H1 (cell line): Measurements from ENCODE around the gene CGN. TPM values are rescaled to one million over a fixed set of nuclear protein-coding genes. Genes with fewer than 3 reads are reported as not detected.

ENCODE experiments used
- CTCF ChIA-PET: fragments of 300-600 bp; sonication (Branson Sonifier 250); formaldehyde crosslinking; loops from one replicate; lab custom pipeline; 2021; ENCODE audit not compliant: partially characterized antibody; lab: Charles Lee
- POLR2A ChIA-PET: fragments of 300-600 bp; sonication (Branson Sonifier 250); formaldehyde crosslinking; loops from one replicate; lab custom pipeline; 2021; ENCODE audit warnings: inconsistent platforms; ENCODE audit not compliant: partially characterized antibody; lab: Charles Lee
- DNase-seq, 2 experiments: peaks; one replicate each; pipeline versions ENCODE4 v3.0.0 to v3.0.0-alpha.2; 2010 to 2022; ENCODE audit warnings: low spot score in 2 of 2, low read depth in 1 of 2, mixed read lengths in 1 of 2
- FAIRE-seq: peaks from 2 replicates; lab custom pipeline; 2011; peaks lifted over from hg19 to GRCh38; lab: Jason Lieb, UNC
- H2AFZ ChIP-seq: 2 replicates; pipeline ENCODE4 v1.8.1; 2012; ENCODE audit warnings: low read length, inconsistent platforms
- H2AK5ac ChIP-seq: 2 replicates; pipeline ENCODE4 v1.6.1; 2013; ENCODE audit warnings: low read depth, low read length
- H2BK120ac ChIP-seq: replicated peaks from 2 replicates; pipeline ENCODE3; 2013; ENCODE audit warnings: low read depth, low read length, inconsistent platforms
- H2BK12ac ChIP-seq: 2 replicates; pipeline ENCODE4 v1.6.1; 2013; ENCODE audit warnings: low read depth, low read length
- H2BK15ac ChIP-seq: 2 replicates; pipeline ENCODE4 v1.6.1; 2013; ENCODE audit warnings: low read length
- H2BK20ac ChIP-seq: 2 replicates; pipeline ENCODE4 v1.6.1; 2013; ENCODE audit warnings: low read length
- H2BK5ac ChIP-seq: 2 replicates; pipeline ENCODE4 v1.6.1; 2013; ENCODE audit warnings: low read depth, low read length
- H3K14ac ChIP-seq: 2 replicates; pipeline ENCODE4 v1.6.1; 2013; ENCODE audit warnings: inconsistent platforms; ENCODE audit not compliant: insufficient read length
- H3K18ac ChIP-seq: 2 replicates; pipeline ENCODE4 v1.6.1; 2013; ENCODE audit warnings: low read length; ENCODE audit errors: extremely low read depth
- H3K23ac ChIP-seq: 2 replicates; pipeline ENCODE4 v1.6.1; 2013; ENCODE audit warnings: inconsistent platforms; ENCODE audit not compliant: insufficient read length
- H3K23me2 ChIP-seq: 2 replicates; pipeline ENCODE4 v1.6.1; 2013; ENCODE audit warnings: low read depth, low read length
- H3K27ac ChIP-seq: 2 replicates; pipeline ENCODE4 v1.6.1; 2011; ENCODE audit warnings: low read depth, low read length, inconsistent platforms
- H3K27me3 ChIP-seq, 4 experiments: replicated peaks in 1 of 4; 1 replicate in 1 of 4; 2 replicates in 3 of 4; pipeline versions ENCODE4 v1.6.1 to v1.8.1; 2011 to 2013; ENCODE audit warnings: low read length in 3 of 4, mild to moderate bottlenecking in 3 of 4, inconsistent platforms in 2 of 4, mixed read lengths in 2 of 4, moderate library complexity in 1 of 4; ENCODE audit not compliant: control insufficient read depth in 3 of 4, insufficient read depth in 3 of 4; ENCODE audit errors: extremely low read depth in 1 of 4
- H3K36me3 ChIP-seq, 4 experiments: 2 replicates each; pipeline versions ENCODE4 v1.6.1 to v1.8.1; 2011 to 2013; ENCODE audit warnings: mild to moderate bottlenecking in 4 of 4, low read length in 3 of 4, moderate library complexity in 2 of 4, control low read depth in 1 of 4, inconsistent platforms in 1 of 4; ENCODE audit not compliant: insufficient read depth in 4 of 4, control insufficient read depth in 2 of 4
- H3K4ac ChIP-seq: replicated peaks from 2 replicates; pipeline ENCODE3; 2013; ENCODE audit warnings: low read length, low read depth, mixed read lengths, inconsistent platforms; ENCODE audit not compliant: insufficient read length
- H3K4me1 ChIP-seq, 4 experiments: replicated peaks in 1 of 4; 1 replicate in 1 of 4; 2 replicates in 3 of 4; pipeline versions ENCODE4 v1.6.1 to v1.8.1; 2011 to 2013; ENCODE audit warnings: low read length in 3 of 4, inconsistent platforms in 2 of 4, mixed read lengths in 1 of 4; ENCODE audit not compliant: insufficient read depth in 4 of 4, control insufficient read depth in 3 of 4
- H3K4me2 ChIP-seq, 2 experiments: 2 replicates each; pipeline versions ENCODE4 v1.6.1 to v1.8.1; 2011 to 2013; ENCODE audit warnings: low read depth in 2 of 2, low read length in 2 of 2, control low read depth in 1 of 2, inconsistent platforms in 1 of 2, mild to moderate bottlenecking in 1 of 2; ENCODE audit not compliant: insufficient read depth in 1 of 2
- H3K4me3 ChIP-seq, 4 experiments: fragments of 200-600, 300-600 bp in 1 of 4; sonication (generic), shearing (Covaris generic), sonication (Bioruptor Twin) in 1 of 4; 2 replicates each; pipeline versions ENCODE4 v1.5.1 to v1.8.1; 2011 to 2016; ENCODE audit warnings: low read length in 4 of 4, low read depth in 3 of 4, control low read depth in 2 of 4, inconsistent platforms in 2 of 4, mild to moderate bottlenecking in 2 of 4, mixed read lengths in 1 of 4, moderate library complexity in 1 of 4; ENCODE audit not compliant: insufficient read depth in 2 of 4; ENCODE audit errors: extremely low read depth in 1 of 4
- H3K56ac ChIP-seq: replicated peaks from 2 replicates; pipeline ENCODE3; 2013; ENCODE audit warnings: low read depth, mild to moderate bottlenecking, mixed read lengths, low read length, inconsistent platforms; ENCODE audit not compliant: insufficient read length
- H3K79me1 ChIP-seq: 2 replicates; pipeline ENCODE4 v1.6.1; 2013; ENCODE audit warnings: low read depth, low read length, control low read depth
- H3K79me2 ChIP-seq, 2 experiments: 2 replicates each; pipeline versions ENCODE4 v1.6.1 to v1.8.1; 2012 to 2013; ENCODE audit warnings: low read length in 2 of 2, mild to moderate bottlenecking in 2 of 2, inconsistent platforms in 1 of 2; ENCODE audit not compliant: insufficient read depth in 2 of 2, control insufficient read depth in 1 of 2
- H3K9ac ChIP-seq, 4 experiments: replicated peaks in 1 of 4; 1 replicate in 1 of 4; 2 replicates in 3 of 4; pipeline versions ENCODE4 v1.6.1 to v1.8.1; 2011 to 2013; ENCODE audit warnings: low read depth in 3 of 4, low read length in 3 of 4, control low read depth in 2 of 4, mild to moderate bottlenecking in 2 of 4, moderate library complexity in 2 of 4, inconsistent platforms in 1 of 4; ENCODE audit errors: extremely low read depth in 1 of 4
- H3K9me3 ChIP-seq, 2 experiments: 2 replicates each; pipeline versions ENCODE4 v1.6.1 to v1.8.1; 2012 to 2013; ENCODE audit warnings: mild to moderate bottlenecking in 2 of 2, moderate library complexity in 2 of 2, control low read depth in 1 of 2, inconsistent platforms in 1 of 2, low read depth in 1 of 2, low read length in 1 of 2, mixed read lengths in 1 of 2; ENCODE audit not compliant: insufficient read depth in 2 of 2
- H4K20me1 ChIP-seq, 2 experiments: replicated peaks in 1 of 2; 2 replicates each; pipeline versions ENCODE3 to v1.8.1; 2011 to 2013; ENCODE audit warnings: inconsistent platforms in 2 of 2, low read length in 2 of 2, mild to moderate bottlenecking in 1 of 2; ENCODE audit not compliant: insufficient read depth in 2 of 2, control insufficient read depth in 1 of 2
- H4K5ac ChIP-seq: 2 replicates; pipeline ENCODE4 v1.6.1; 2013; ENCODE audit warnings: low read length, low read depth, mixed read lengths, inconsistent platforms; ENCODE audit not compliant: insufficient read length
- H4K8ac ChIP-seq: 2 replicates; pipeline ENCODE4 v1.8.0; 2013; ENCODE audit warnings: mild to moderate bottlenecking, moderate library complexity, low read length, inconsistent platforms; ENCODE audit not compliant: insufficient read depth; ENCODE audit errors: extremely low read depth
- H4K91ac ChIP-seq: replicated peaks from 2 replicates; pipeline ENCODE3; 2013; ENCODE audit warnings: low read length, mixed read lengths, inconsistent platforms; ENCODE audit not compliant: insufficient read length
- BRCA1 ChIP-seq: IDR thresholded peaks from 2 replicates; pipeline ENCODE4 v1.6.1; 2012; ENCODE audit warnings: low read depth, low read length, improper control_type of control experiment
- CBX8 ChIP-seq: fragments of 300-800, 300-1000 bp; sonication (generic); IDR thresholded peaks from 2 replicates; pipeline ENCODE4 v1.7.1; 2016; ENCODE audit warnings: low read depth, low read length, borderline replicate concordance
- CTCF ChIP-seq, 3 experiments: IDR thresholded peaks; 1 replicate in 2 of 3; 2 replicates in 1 of 3; pipeline versions ENCODE4 v1.5.1 to v1.6.1; 2011; ENCODE audit warnings: low read length in 3 of 3, mild to moderate bottlenecking in 3 of 3, inconsistent platforms in 2 of 3, low read depth in 1 of 3, moderate library complexity in 1 of 3; ENCODE audit not compliant: insufficient read depth in 1 of 3; ENCODE audit errors: control extremely low read depth in 1 of 3
- EGR1 ChIP-seq: IDR thresholded peaks from 2 replicates; pipeline ENCODE4 v1.6.1; 2011; ENCODE audit warnings: low read depth, low read length, borderline replicate concordance
- HDAC2 ChIP-seq, 2 experiments: fragments of 300-600 bp in 1 of 2; sonication (generic) in 1 of 2; IDR thresholded peaks; 2 replicates each; pipeline ENCODE4 v1.6.1; 2011 to 2012; ENCODE audit warnings: low read depth in 2 of 2, low read length in 2 of 2, mild to moderate bottlenecking in 2 of 2, moderate library complexity in 2 of 2, borderline replicate concordance in 1 of 2, inconsistent platforms in 1 of 2
- KDM5A ChIP-seq: fragments of 200-600 bp; IDR thresholded peaks from 2 replicates; pipeline ENCODE4 v1.7.1; 2012; ENCODE audit warnings: mild to moderate bottlenecking, low read length, inconsistent platforms, mixed read lengths
- RBBP5 ChIP-seq: IDR thresholded peaks from 2 replicates; pipeline ENCODE4 v1.7.1; 2012; ENCODE audit warnings: low read depth, mild to moderate bottlenecking, inconsistent platforms, low read length, moderate library complexity, borderline replicate concordance
- RFX5 ChIP-seq: IDR thresholded peaks from 2 replicates; pipeline ENCODE4 v1.6.1; 2011; ENCODE audit warnings: low read depth, low read length, improper control_type of control experiment, borderline replicate concordance
- RXRA ChIP-seq: IDR thresholded peaks from 2 replicates; pipeline ENCODE4 v1.6.1; 2011; ENCODE audit warnings: low read depth, mild to moderate bottlenecking, low read length, moderate library complexity; ENCODE audit not compliant: insufficient read depth
- SRF ChIP-seq: IDR thresholded peaks from 2 replicates; pipeline ENCODE4 v1.6.1; 2011; ENCODE audit warnings: mild to moderate bottlenecking, low read depth, low read length, moderate library complexity
- ZNF274 ChIP-seq: IDR thresholded peaks from 2 replicates; pipeline ENCODE4 v1.7.0; 2012; ENCODE audit warnings: low read length, borderline replicate concordance; ENCODE audit errors: extremely low read depth
- WGBS, 2 experiments: shearing (Covaris generic) in 1 of 2; methylation state at CpG; one replicate each; pipeline versions ENCODE4 v1.1.6 to v1.1.7; 2013 to 2015; ENCODE audit warnings: low lambda C conversion rate in 2 of 2, mixed read lengths in 2 of 2, inconsistent platforms in 1 of 2, low coverage in 1 of 2, missing lambda C conversion rate in 1 of 2; ENCODE audit not compliant: insufficient replicate concordance in 2 of 2, insufficient coverage in 1 of 2, insufficient read length in 1 of 2; ENCODE audit errors: extremely low coverage in 1 of 2, missing lambda C conversion rate in 1 of 2; 5-methylcytosine and 5-hydroxymethylcytosine counted together
- polyA plus RNA-seq, 7 experiments: library from polyadenylated mRNA; depleted of rRNA in 3 of 7; stranded (reverse) in 5 of 7; unstranded in 2 of 7; fragments of >200 nt in 5 of 7; fragments of 200-250 nt in 2 of 7; gene quantifications; 1 replicate in 5 of 7; 2 replicates in 1 of 7; 4 replicates in 1 of 7; pipeline versions ENCODE4 v1.2.1 to v1.2.3, GENCODE V29; 2011 to 2013; ENCODE audit warnings: missing spikeins in 2 of 7, mixed read lengths in 2 of 7
- total RNA-seq: library from RNA; stranded (reverse); fragmentation: NEBNext Ultra II Directional; extraction: Animal tissue kit (Norgen Biotek cat#: 25700); gene quantifications from 2 replicates; pipeline ENCODE4 v1.2.1, GENCODE V29; 2021

CGN gene
- total and polyA plus RNA-seq, 2 of the 8 experiments (the other 6 are each of a cell fraction or from before 2014, with no cell fraction given): 15.9 to 52.7 TPM

DNA sequence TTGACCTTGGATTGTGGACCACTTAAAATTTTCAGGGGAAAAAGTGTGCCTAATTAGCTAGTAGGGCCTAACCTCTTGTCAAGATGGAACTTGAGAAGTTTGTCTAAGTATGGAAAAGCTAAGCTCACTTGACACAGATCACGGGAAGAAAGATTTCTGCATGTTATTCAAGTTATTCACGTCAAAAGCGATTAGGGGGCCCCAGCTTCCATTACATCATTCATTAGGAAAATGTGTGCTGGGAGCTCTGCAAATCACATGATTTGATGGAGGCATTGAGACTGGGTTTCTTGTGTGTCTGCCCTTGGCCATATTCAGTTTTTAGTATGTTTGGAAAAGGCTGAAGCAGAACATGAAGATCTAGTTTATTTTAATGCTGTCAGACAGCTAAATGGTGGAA is 36.4 kb upstream of the CGN start:
- Histone ChIP-seq H3K4me3 (no peak overlapping the region), H2AK5ac (no peak overlapping the region), H3K23ac (no peak overlapping the region), H2BK12ac (no peak overlapping the region), H2BK120ac (no peak overlapping the region), H3K27ac (no peak overlapping the region), H3K56ac (no peak overlapping the region), H3K9me3 (no peaks in the 10 kb centered on the region), H3K27me3 (no peaks in the 10 kb centered on the region), H3K23me2 (no peaks in the 10 kb centered on the region), H2AFZ (0 out of 2 replicates have a peak overlapping the region, but pooled peaks have one; percentile 15), H3K79me1 (no peaks in the 10 kb centered on the region), H4K20me1 (no peaks in the 10 kb centered on the region), H4K5ac (no peak overlapping the region), H2BK5ac (no peak overlapping the region), H4K91ac (no peak overlapping the region), H2BK20ac (no peak overlapping the region), H3K18ac (no peak overlapping the region), H3K4me1 (no peaks in the 10 kb centered on the region; a peak in 2 of 7 replicates), H3K14ac (no peak overlapping the region), H3K79me2 (no peaks in the 10 kb centered on the region), H3K4ac (no peak overlapping the region), H3K36me3 (no peaks in the 10 kb centered on the region), H3K4me2 (no peak overlapping the region), H4K8ac (no peak overlapping the region), H2BK15ac (no peak overlapping the region), H3K9ac (no peak overlapping the region)
- 85% methylated on average over 3 of the region's 3 CpGs; no CpG with 5 or more reads in 1 of the 2 experiments for WGBS, 2 experiments
- FAIRE-seq (no peak), DNase-seq (no peak)
- POLR2A ChIA-PET: interaction anchor here (0.8 to 8.6 kb wide), 8 partner anchors 9 to 134 kb away, joined by 3 to 91 read pairs (median 4); partner anchors contain the start of genes CGN and POGZ
- CTCF ChIA-PET: interaction anchor here (0.6 to 2.7 kb wide), 10 partner anchors 9 to 171 kb away, joined by 3 to 11 read pairs (median 3); partner anchors contain the start of gene POGZ
- TF ChIP-seq ZNF274 (no peak), BRCA1 (no peak), SRF (no peak), CTCF (IDR thresholded peaks at IDR 0.05; ENCODE audit: control extremely low read depth in 1 of 3, insufficient read depth in 1 of 3, low read depth in 1 of 3, low read length in 3 of 3) (no peak), EGR1 (no peak), CBX8 (no peak), HDAC2 (IDR thresholded peaks at IDR 0.05; ENCODE audit: borderline replicate concordance in 1 of 2, low read depth in 2 of 2, low read length in 2 of 2) (no peak), RXRA (no peak), KDM5A (no peak), RBBP5 (no peak), RFX5 (no peak)
